Measurements from ENCODE around the gene MKNK1. TPM values are rescaled to one million over a fixed set of nuclear protein-coding genes. Genes with fewer than 3 reads are reported as not detected.

Gene MKNK1
- total RNA-seq, 4 donors from 2014 or later, result 27.7 to 37.0 (median 29.3) TPM

- 71% methylated on average over 4 of the region's 4 CpGs for WGBS
- Histone ChIP-seq H3K36me3 (no peaks in the 10 kb centered on the region), H3K9me3 (no peaks in the 10 kb centered on the region), H3K27me3 (peaks cover 0 to 44% (median 0%) of the 10 kb centered on the region in 4 donors), H3K4me1 (peaks cover 0 to 8% (median 2%) of the 10 kb centered on the region in 4 donors), H3K27ac (replicated peaks in 1 of 4) (no peak overlapping the region), H3K4me3 (no peak overlapping the region)
- no peak for DNase-seq (ENCODE audit: extremely low spot score)
- intact Hi-C loops (cut with DNase I), result no loop called here
- TF ChIP-seq POLR2A (IDR thresholded peaks at IDR 0.05; ENCODE audit: low read depth) (no peak), EP300 (IDR thresholded peaks at IDR 0.05) (no peak), CTCF (IDR thresholded peaks at IDR 0.05) (no peak), POLR2AphosphoS5 (IDR thresholded peaks at IDR 0.05) (no peak)
Observed at GRCh38 chr1:46519209-46519608, 84.9 kb downstream of the MKNK1 start.

- no peaks in the 10 kb centered on the region for H3K36me3 ChIP-seq
- no peak for TF ChIP-seq EP300 (IDR thresholded peaks at IDR 0.05)
- TF ChIP-seq CTCF (IDR thresholded peaks at IDR 0.05), result no peak
- TF ChIP-seq POLR2AphosphoS5 (IDR thresholded peaks at IDR 0.05), result no peak
- H3K9me3 ChIP-seq, result no peaks in the 10 kb centered on the region
- no peak for DNase-seq (ENCODE audit: extremely low spot score)
- H3K27me3 ChIP-seq, result peaks cover 0 to 44% (median 0%) of the 10 kb centered on the region in 4 donors
- no peak overlapping the region for H3K27ac ChIP-seq (replicated peaks in 1 of 4)
- peaks cover 0 to 8% (median 2%) of the 10 kb centered on the region in 4 donors for H3K4me1 ChIP-seq
- WGBS, result 77% methylated on average over 4 of the region's 4 CpGs
- intact Hi-C loops (cut with DNase I), result no loop called here
- H3K4me3 ChIP-seq, result no peak overlapping the region
Observed at GRCh38 chr1:46517932-46518498, 86.1 kb downstream of the MKNK1 start.

- Histone ChIP-seq H3K4me1 (no peaks in the 10 kb centered on the region), H3K36me3 (no peaks in the 10 kb centered on the region), H3K4me3 (no peak overlapping the region), H3K9me3 (no peaks in the 10 kb centered on the region), H3K27me3 (peaks cover 0 to 51% (median 0%) of the 10 kb centered on the region in 4 donors), H3K27ac (replicated peaks in 1 of 4) (no peak overlapping the region)
- WGBS, result 25% methylated on average over 10 of the region's 10 CpGs
- intact Hi-C loops (cut with DNase I), result no loop called here
- TF ChIP-seq CTCF (IDR thresholded peaks at IDR 0.05) (no peak), POLR2AphosphoS5 (IDR thresholded peaks at IDR 0.05) (no peak), EP300 (IDR thresholded peaks at IDR 0.05) (no peak), POLR2A (IDR thresholded peaks at IDR 0.05; ENCODE audit: low read depth) (no peak)
- no peak for DNase-seq (ENCODE audit: extremely low spot score)
Observed at GRCh38 chr1:46517010-46517600, 87.0 kb downstream of the MKNK1 start.

GRCh38 chr1:46516200-46516950 lies 87.7 kb downstream of the MKNK1 start:
- no peak for DNase-seq (ENCODE audit: extremely low spot score)
- peaks cover 0 to 58% (median 0%) of the 10 kb centered on the region in 4 donors for H3K27me3 ChIP-seq

More at GRCh38 chr1:46516200-46516950, 87.7 kb downstream of the MKNK1 start:
- no peak overlapping the region for H3K27ac ChIP-seq (replicated peaks in 1 of 4)
- H3K4me1 ChIP-seq, result no peaks in the 10 kb centered on the region
- 58% methylated on average over 12 of the region's 12 CpGs for WGBS
- TF ChIP-seq EP300 (IDR thresholded peaks at IDR 0.05) (no peak), POLR2A (IDR thresholded peaks at IDR 0.05; ENCODE audit: low read depth) (no peak), CTCF (IDR thresholded peaks at IDR 0.05) (no peak), POLR2AphosphoS5 (IDR thresholded peaks at IDR 0.05) (no peak)
- intact Hi-C loops (cut with DNase I), result no loop called here
- H3K36me3 ChIP-seq, result no peaks in the 10 kb centered on the region
- no peak overlapping the region for H3K4me3 ChIP-seq
- H3K9me3 ChIP-seq, result no peaks in the 10 kb centered on the region

Data from esophagus muscularis mucosa (tissue), 4 donors.